ENCODE results near the gene ATXN7L2.

GRCh38 chr1:109441069-109441468 is 42.6 kb upstream of the ATXN7L2 start:
- TF ChIP-seq POLR2A (IDR thresholded peaks at IDR 0.05) = no peak
- no peak for TF ChIP-seq CTCF (IDR thresholded peaks at IDR 0.05)
